Measurements from ENCODE around the gene BUD31. TPM values are rescaled to one million over a fixed set of nuclear protein-coding genes. Genes with fewer than 3 reads are reported as not detected.

The BUD31 gene
- total and polyA plus RNA-seq, 2 of the 8 experiments (the other 6 are each of a cell fraction or from before 2014, with no cell fraction given), result 46.7 to 114 TPM

- TF ChIP-seq USF2 (IDR thresholded peaks at IDR 0.05; ENCODE audit: low read length), result no peak; the same call in 1 of the 2 replicates
- no peak for TF ChIP-seq SUZ12 (IDR thresholded peaks at IDR 0.05; ENCODE audit: low read length)
- no peak for TF ChIP-seq POLR2A (IDR thresholded peaks at IDR 0.05; ENCODE audit: control extremely low read depth in 1 of 2, low read depth in 2 of 2, low read length in 2 of 2)
- TF ChIP-seq ZNF274 (IDR thresholded peaks at IDR 0.05; ENCODE audit: borderline replicate concordance, extremely low read depth, low read length), result no peak
Measured at GRCh38 chr7:99448855-99449254, 40.1 kb downstream of the BUD31 start (continued).
